RWPE1 (cell line): ENCODE results near the gene MAP7D1.
A peak's percentile ranks its signal among the peaks of the same experiment; 100 is the strongest.

Source experiments
- CTCF ChIA-PET: fragments of 350-600 bp; sonication (Branson Sonifier 250); formaldehyde crosslinking; extraction: SDS; loops from one replicate; lab custom pipeline; 2021; lab: Yijun Ruan, JAX
- POLR2A ChIA-PET: fragments of 400-600 bp; formaldehyde crosslinking; extraction: SDS; loops from one replicate; lab custom pipeline; 2020; ENCODE audit warnings: antibody characterized with exemption; ENCODE audit not compliant: low non-redundant PET; lab: Yijun Ruan, JAX
- DNase-seq: peaks from one replicate; pipeline ENCODE4 v3.0.0; 2012; ENCODE audit warnings: low spot score
- H3K27ac ChIP-seq: fragments of 450-650 bp; 2 replicates; pipeline ENCODE4 v1.5.1; 2017
- CTCF ChIP-seq: fragments of 450-650 bp; conservative IDR thresholded peaks from 2 replicates; pipeline ENCODE4 v1.5.1; 2017; ENCODE audit warnings: low read depth, mild to moderate bottlenecking

MAP7D1 gene

GRCh38 chr1:36155408-36156328 is at the start of gene MAP7D1:
MAP7D1 (plus strand) TSS chr1:36156160; CDS start chr1:36156418, 258 bp downstream.
- peak; percentile 81 for DNase-seq

GRCh38 chr1:36106269-36106668 is 49.7 kb upstream of the MAP7D1 start:
- no peak for DNase-seq
- H3K27ac ChIP-seq: no peak overlapping the region; the same call in 1 of the 2 replicates
- ChIA-PET CTCF (interaction anchor here (0.6 kb wide), 1 partner anchor 171 kb away, joined by 3 read pairs; no protein-coding TSS in a partner anchor), POLR2A (no interaction called here)
- no peak for TF ChIP-seq CTCF

More at GRCh38 chr1:36155408-36156328, at the start of gene MAP7D1:
- ChIA-PET CTCF (interaction anchor here (1.1 kb wide), 1 partner anchor 32 kb away, joined by 4 read pairs; no protein-coding TSS in a partner anchor), POLR2A (no interaction called here)
- no peak for TF ChIP-seq CTCF
- H3K27ac ChIP-seq: peak within 1 kb of the TSS; percentile 99

GRCh38 chr1:36107394-36107793 is 48.6 kb upstream of the MAP7D1 start:
- DNase-seq: no peak
- POLR2A ChIA-PET: no interaction called here
- no peak overlapping the region for H3K27ac ChIP-seq
- TF ChIP-seq CTCF: no peak
- CTCF ChIA-PET: interaction anchor here (1.1 kb wide), 1 partner anchor 10 kb away, joined by 3 read pairs; no protein-coding TSS in a partner anchor

GRCh38 chr1:36108314-36108713 is 47.6 kb upstream of the MAP7D1 start:
- peak overlapping the region; percentile 51 for H3K27ac ChIP-seq
- TF ChIP-seq CTCF: no peak
- DNase-seq: no peak
- CTCF ChIA-PET: interaction anchor here (0.7 kb wide), 1 partner anchor 27 kb away, joined by 6 read pairs; no protein-coding TSS in a partner anchor
- POLR2A ChIA-PET: no interaction called here

GRCh38 chr1:36109041-36109679 is 46.8 kb upstream of the MAP7D1 start:
- TF ChIP-seq CTCF: no peak
- DNase-seq: peak; percentile 67
- H3K27ac ChIP-seq: peak overlapping the region; percentile 51
- ChIA-PET POLR2A (interaction anchor here (0.6 kb wide), 1 partner anchor 26 kb away, joined by 7 read pairs; no protein-coding TSS in a partner anchor), CTCF (interaction anchor here (0.6 to 0.7 kb wide), 2 partner anchors 26 to 1189 kb away, joined by 5 to 6 read pairs; no protein-coding TSS in a partner anchor)

- ChIA-PET POLR2A (no interaction called here), CTCF (no interaction called here)
- no peak for TF ChIP-seq CTCF
- no peak for DNase-seq
- no peak overlapping the region for H3K27ac ChIP-seq
Measured at GRCh38 chr1:36111151-36111550, 44.8 kb upstream of the MAP7D1 start.
